C1 segment of cervical spinal cord (tissue), 14 donors: ENCODE results near the gene KDM4C.
A peak's percentile ranks its signal among the peaks of the same experiment; 100 is the strongest.
"Not testable (repeated sequence)": the region's sequence is repeated elsewhere in the genome, so short reads cannot be mapped to it uniquely, and the experiment has no call there.

Experiments
- DNase-seq, 14 donors: peaks; one replicate each; lab custom pipeline; 2025; lab: John Stamatoyannopoulos, UW

The KDM4C gene

GRCh38 chr9:6973089-6973488, 215.3 kb downstream of the KDM4C start:
- no peak for DNase-seq

- DNase-seq: no peak
Measured at GRCh38 chr9:6973762-6974161, 216.0 kb downstream of the KDM4C start.

- DNase-seq: no peak
Measured at GRCh38 chr9:6975198-6975597, 217.4 kb downstream of the KDM4C start.

GRCh38 chr9:6977761-6978160, 220.0 kb downstream of the KDM4C start:
- DNase-seq: no peak

- no peak for DNase-seq
Measured at GRCh38 chr9:6978591-6978990, 220.8 kb downstream of the KDM4C start.

- DNase-seq: no peak
Measured at GRCh38 chr9:6984941-6985578, 227.3 kb downstream of the KDM4C start.

GRCh38 chr9:6986141-6986815, 228.5 kb downstream of the KDM4C start:
- DNase-seq: no peak

GRCh38 chr9:6987381-6987780, 229.6 kb downstream of the KDM4C start:
- DNase-seq: peak in 1 of 14 donors; percentile 51

- DNase-seq: no peak
Measured at GRCh38 chr9:6991418-6991817, 233.6 kb downstream of the KDM4C start.

- no peak for DNase-seq
Measured at GRCh38 chr9:6996061-6996854, 238.5 kb downstream of the KDM4C start.

GRCh38 chr9:6997330-6997729, 239.6 kb downstream of the KDM4C start:
- DNase-seq: no peak

GRCh38 chr9:6999794-7000193, 242.0 kb downstream of the KDM4C start:
- no peak for DNase-seq

GRCh38 chr9:7001571-7001970, 243.8 kb downstream of the KDM4C start:
- no peak for DNase-seq

GRCh38 chr9:7003861-7004260, 246.1 kb downstream of the KDM4C start:
- DNase-seq: peak in 1 of 14 donors; percentile 22

GRCh38 chr9:7006417-7006816, 248.6 kb downstream of the KDM4C start:
- DNase-seq: no peak

- no peak for DNase-seq
Measured at GRCh38 chr9:7008411-7008810, 250.6 kb downstream of the KDM4C start.

- DNase-seq: no peak
Measured at GRCh38 chr9:7009065-7009464, 251.3 kb downstream of the KDM4C start.

GRCh38 chr9:7011395-7012067, 253.8 kb downstream of the KDM4C start:
- DNase-seq: no peak

GRCh38 chr9:7027996-7028395, 270.2 kb downstream of the KDM4C start:
- DNase-seq: no peak

GRCh38 chr9:7028591-7028990, 270.8 kb downstream of the KDM4C start:
- peak in 1 of 14 donors; percentile 1 for DNase-seq

- DNase-seq: not testable (repeated sequence)
Measured at GRCh38 chr9:7030943-7031342, 273.2 kb downstream of the KDM4C start.
